Nephron progenitor cell (in vitro differentiated cells): ENCODE measurements around the gene RAB40C.

ENCODE experiments used
- DNase-seq: peaks from one replicate; pipeline ENCODE4 v3.0.0; 2021
- H3K27ac Mint-ChIP-seq: 2 replicates; pipeline ENCODE4 v1.8.0; 2021; ENCODE audit warnings: mild to moderate bottlenecking, moderate library complexity, mixed read lengths
- H3K27me3 Mint-ChIP-seq: 2 replicates; pipeline ENCODE4 v1.8.0; 2021; ENCODE audit warnings: mild to moderate bottlenecking, low read depth, mixed read lengths; ENCODE audit not compliant: poor library complexity
- H3K36me3 Mint-ChIP-seq: 2 replicates; pipeline ENCODE4 v1.8.0; 2021; ENCODE audit warnings: low read depth, mixed read lengths
- H3K4me1 Mint-ChIP-seq: 2 replicates; pipeline ENCODE4 v1.8.0; 2021; ENCODE audit warnings: mixed read lengths
- H3K4me3 Mint-ChIP-seq: 2 replicates; pipeline ENCODE4 v1.8.0; 2021; ENCODE audit warnings: mild to moderate bottlenecking, moderate library complexity, mixed read lengths
- H3K9me3 Mint-ChIP-seq: 2 replicates; pipeline ENCODE4 v1.8.0; 2021; ENCODE audit warnings: mild to moderate bottlenecking, moderate library complexity, mixed read lengths
- CTCF ChIP-seq: fragments of 200-600 bp; sonication (generic); IDR thresholded peaks from 2 replicates; pipeline ENCODE4 v1.5.0; 2021; ENCODE audit warnings: antibody characterized with exemption

The RAB40C gene

GRCh38 chr16:674968-675883 is 85.4 kb downstream of the RAB40C start, which contains the start of gene RHBDL1:
RHBDL1 (plus strand) TSS chr16:675671; CDS start chr16:675791, 120 bp downstream.
- TF ChIP-seq CTCF, result no peak
- DNase-seq, result peak; percentile 52
- H3K27me3 Mint-ChIP-seq, result peaks cover 18% of the 10 kb centered on the region
- H3K27ac Mint-ChIP-seq, result no peak within 1 kb of the TSS
- H3K4me3 Mint-ChIP-seq, result peak within 1 kb of the TSS; percentile 58
- H3K4me1 Mint-ChIP-seq, result peaks cover 15% of the 10 kb centered on the region
- no peaks in the 10 kb centered on the region for H3K9me3 Mint-ChIP-seq
- H3K36me3 Mint-ChIP-seq, result no peaks in the 10 kb centered on the region

- H3K27ac Mint-ChIP-seq, result no peak overlapping the region
- no peak for DNase-seq
- TF ChIP-seq CTCF, result no peak
- H3K4me3 Mint-ChIP-seq, result no peak overlapping the region
- H3K27me3 Mint-ChIP-seq, result peaks cover 18% of the 10 kb centered on the region
- H3K9me3 Mint-ChIP-seq, result no peaks in the 10 kb centered on the region
- H3K36me3 Mint-ChIP-seq, result peaks cover 2% of the 10 kb centered on the region
- peaks cover 18% of the 10 kb centered on the region for H3K4me1 Mint-ChIP-seq
Observed at GRCh38 chr16:675884-676564, 86.2 kb downstream of the RAB40C start.

GRCh38 chr16:676565-676902 is 86.7 kb downstream of the RAB40C start:
- Mint-ChIP-seq H3K9me3 (no peaks in the 10 kb centered on the region), H3K27me3 (peaks cover 18% of the 10 kb centered on the region), H3K27ac (no peak overlapping the region), H3K4me1 (peaks cover 23% of the 10 kb centered on the region), H3K36me3 (peaks cover 5% of the 10 kb centered on the region), H3K4me3 (no peak overlapping the region)
- no peak for DNase-seq
- no peak for TF ChIP-seq CTCF

GRCh38 chr16:676913-677312 is 87.0 kb downstream of the RAB40C start:
- no peak for DNase-seq
- Mint-ChIP-seq H3K27ac (no peak overlapping the region), H3K36me3 (peaks cover 9% of the 10 kb centered on the region), H3K27me3 (peaks cover 18% of the 10 kb centered on the region), H3K9me3 (no peaks in the 10 kb centered on the region), H3K4me3 (no peak overlapping the region), H3K4me1 (peaks cover 26% of the 10 kb centered on the region)
- no peak for TF ChIP-seq CTCF

GRCh38 chr16:677316-678190 is 87.7 kb downstream of the RAB40C start:
- Mint-ChIP-seq H3K36me3 (peaks cover 10% of the 10 kb centered on the region), H3K27ac (no peak overlapping the region), H3K4me1 (peaks cover 33% of the 10 kb centered on the region), H3K4me3 (no peak overlapping the region), H3K27me3 (peaks cover 18% of the 10 kb centered on the region), H3K9me3 (no peaks in the 10 kb centered on the region)
- TF ChIP-seq CTCF, result no peak
- DNase-seq, result no peak
